ENCODE measurements around the gene MRPL17.

MRPL17 gene

GRCh38 chr11:6687876-6688275 lies 4.7 kb upstream of the MRPL17 start:
- intact Hi-C loops (cut with DNase I): loop anchor here (10.0 kb wide), 1 partner anchor 303 kb away; no protein-coding TSS in a partner anchor
- no peak for DNase-seq

DNA sequence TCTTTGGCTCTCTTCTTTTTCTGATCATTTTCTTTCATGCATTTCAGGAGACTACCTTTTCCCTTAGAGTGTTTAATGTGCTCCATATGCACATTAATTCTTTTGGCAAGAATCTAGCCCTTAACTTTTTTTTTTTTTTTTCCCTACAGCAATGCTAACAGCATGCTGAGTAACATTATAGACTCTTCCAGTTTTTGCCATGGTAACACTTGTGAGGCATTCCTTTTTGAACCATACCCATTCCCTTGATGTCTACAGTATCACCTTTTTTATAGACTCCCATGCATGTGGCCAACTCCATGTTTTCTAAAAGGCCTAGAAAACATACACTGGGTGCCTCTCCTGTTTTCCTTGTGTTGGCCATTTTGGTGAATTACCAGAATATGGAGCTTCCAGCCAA lies 2.9 kb upstream of the MRPL17 start:
- intact Hi-C loops (cut with DNase I): loop anchor here (10.0 kb wide), 1 partner anchor 301 kb away; no protein-coding TSS in a partner anchor
- DNase-seq: no peak

- intact Hi-C loops (cut with DNase I): loop anchor here (10.0 kb wide), 1 partner anchor 299 kb away; no protein-coding TSS in a partner anchor
- peak in 4 of 42 donors; percentile 5 to 43 (median 18) for DNase-seq
These were observed 928 bp upstream of the MRPL17 start for GRCh38 chr11:6684068-6684467.

GRCh38 chr11:6682591-6682935 lies 577 bp downstream of the MRPL17 start:
- peak in 9 of 42 donors; percentile 7 to 37 (median 20) for DNase-seq
- intact Hi-C loops (cut with DNase I): loop anchor here (2.0 to 10.0 kb wide), 4 partner anchors 72 to 298 kb away; partner anchors contain the start of genes ILK and RRP8

- intact Hi-C loops (cut with DNase I): loop anchor here (2.0 to 10.0 kb wide), 4 partner anchors 71 to 297 kb away; partner anchors contain the start of genes ILK and RRP8
- DNase-seq: peak in 5 of 42 donors; percentile 14 to 48 (median 21)
These were observed 1.2 kb downstream of the MRPL17 start for GRCh38 chr11:6681949-6682348.

DNA sequence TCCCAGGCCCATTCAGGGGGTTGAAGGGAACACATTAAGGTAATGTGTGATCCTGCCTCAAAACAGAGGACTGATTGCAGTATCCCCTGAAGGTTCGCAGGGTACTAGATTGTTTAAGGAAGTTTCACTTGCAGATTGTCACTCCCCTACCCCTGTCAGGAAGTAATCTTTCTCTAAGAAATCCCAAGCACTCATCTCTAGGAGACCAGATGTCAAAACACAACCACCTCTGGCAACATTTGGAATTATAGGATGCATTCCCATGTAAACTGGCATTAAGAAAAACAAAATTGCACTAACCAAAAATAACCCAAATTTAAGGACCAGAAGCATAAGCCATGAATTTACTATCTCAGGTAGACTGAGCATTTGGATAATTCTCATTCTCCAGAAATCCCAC lies 1.6 kb downstream of the MRPL17 start:
- DNase-seq: no peak
- intact Hi-C loops (cut with DNase I): loop anchor here (10.0 kb wide), 1 partner anchor 297 kb away; no protein-coding TSS in a partner anchor

- intact Hi-C loops (cut with DNase I): no loop called here
- no peak for DNase-seq
These were observed 6.1 kb downstream of the MRPL17 start for GRCh38 chr11:6677018-6677417.

GRCh38 chr11:6674862-6675261 lies 8.3 kb downstream of the MRPL17 start:
- DNase-seq: no peak
- intact Hi-C loops (cut with DNase I): no loop called here

GRCh38 chr11:6674219-6674597 lies 8.9 kb downstream of the MRPL17 start:
- no peak for DNase-seq
- intact Hi-C loops (cut with DNase I): no loop called here

GRCh38 chr11:6673523-6674218 lies 9.5 kb downstream of the MRPL17 start:
- intact Hi-C loops (cut with DNase I): no loop called here

DNA sequence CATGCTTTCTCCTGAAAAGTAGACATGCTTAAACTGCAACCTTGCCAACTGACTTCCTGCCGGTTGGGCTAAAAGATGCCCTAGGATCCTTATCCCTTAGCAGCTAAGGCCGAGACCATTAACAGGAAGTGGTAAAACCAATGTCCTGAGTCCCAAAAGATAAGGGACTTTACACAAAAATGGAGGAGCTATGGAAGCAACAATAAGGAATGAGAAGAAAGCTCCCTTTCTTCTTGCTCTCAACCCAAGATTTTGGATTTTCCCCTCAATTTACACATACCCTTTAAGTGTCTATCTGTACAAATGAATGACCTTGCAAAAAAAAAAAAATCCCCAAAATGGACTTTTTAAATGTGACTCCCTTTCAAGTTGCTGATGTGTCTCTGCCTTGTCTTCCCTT lies 11.1 kb downstream of the MRPL17 start:
- intact Hi-C loops (cut with DNase I): no loop called here
- no peak for DNase-seq

More at GRCh38 chr11:6673523-6674218, 9.5 kb downstream of the MRPL17 start:
- DNase-seq: peak in 2 of 42 donors; percentile 27 to 46

- intact Hi-C loops (cut with DNase I): no loop called here
- DNase-seq: no peak
These were observed 12.8 kb downstream of the MRPL17 start for GRCh38 chr11:6670202-6670830.

DNA sequence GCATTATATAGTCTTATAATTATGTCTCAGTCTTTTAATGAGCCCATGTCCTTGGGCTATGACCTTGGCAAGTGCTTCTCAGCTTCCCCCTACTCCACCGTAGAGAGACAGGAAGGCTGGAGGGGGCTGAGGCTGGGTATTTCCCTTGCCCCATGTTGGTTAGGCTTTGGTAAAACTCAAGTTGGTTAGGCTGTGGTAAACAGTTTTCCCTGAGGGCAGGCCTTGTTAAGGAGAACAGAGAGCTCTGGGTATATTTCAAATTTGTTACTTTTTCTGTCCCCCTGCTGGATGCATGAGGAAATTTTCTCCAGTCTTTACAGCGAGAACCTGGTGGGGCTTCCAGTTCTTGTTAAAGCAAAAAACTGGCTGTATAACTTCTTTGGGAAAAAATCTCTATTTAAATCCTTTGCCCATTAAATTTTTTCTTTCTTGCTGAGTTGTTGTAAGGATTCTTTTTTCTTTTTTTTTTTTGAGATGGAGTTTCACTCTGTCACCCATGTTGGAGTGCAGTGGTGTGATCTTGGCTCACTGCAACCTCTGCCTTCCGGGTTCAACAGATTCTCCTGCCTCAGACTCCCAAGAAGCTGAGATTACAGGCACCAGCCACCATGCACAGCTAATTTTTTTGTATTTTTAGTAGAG lies 15.3 kb downstream of the MRPL17 start:
- peak in 1 of 42 donors; percentile 20 for DNase-seq

GRCh38 chr11:6666302-6667183 lies 16.6 kb downstream of the MRPL17 start:
- DNase-seq: no peak
- intact Hi-C loops (cut with DNase I): no loop called here

More for the DNA sequence above, 15.3 kb downstream of the MRPL17 start:
- intact Hi-C loops (cut with DNase I): no loop called here

DNA sequence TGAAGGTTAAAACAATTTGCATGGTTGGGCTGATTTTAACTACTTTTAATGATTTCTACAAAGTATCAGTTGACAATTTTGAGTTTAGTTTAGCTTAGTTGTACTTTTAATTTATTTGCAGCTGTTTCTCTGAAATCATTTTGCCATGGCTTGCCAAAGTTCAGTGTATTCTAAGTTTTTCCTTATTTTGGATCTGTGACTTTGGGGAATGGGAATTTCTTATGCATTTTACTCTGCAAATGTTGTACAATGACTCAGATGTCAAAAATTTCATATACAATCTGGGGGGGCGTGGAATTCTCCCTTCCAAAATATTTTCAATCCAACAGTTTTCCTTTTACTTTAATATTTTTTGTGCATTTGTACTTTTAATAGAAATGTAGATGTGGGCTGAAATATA lies 18.6 kb downstream of the MRPL17 start:
- intact Hi-C loops (cut with DNase I): no loop called here
- no peak for DNase-seq

DNA sequence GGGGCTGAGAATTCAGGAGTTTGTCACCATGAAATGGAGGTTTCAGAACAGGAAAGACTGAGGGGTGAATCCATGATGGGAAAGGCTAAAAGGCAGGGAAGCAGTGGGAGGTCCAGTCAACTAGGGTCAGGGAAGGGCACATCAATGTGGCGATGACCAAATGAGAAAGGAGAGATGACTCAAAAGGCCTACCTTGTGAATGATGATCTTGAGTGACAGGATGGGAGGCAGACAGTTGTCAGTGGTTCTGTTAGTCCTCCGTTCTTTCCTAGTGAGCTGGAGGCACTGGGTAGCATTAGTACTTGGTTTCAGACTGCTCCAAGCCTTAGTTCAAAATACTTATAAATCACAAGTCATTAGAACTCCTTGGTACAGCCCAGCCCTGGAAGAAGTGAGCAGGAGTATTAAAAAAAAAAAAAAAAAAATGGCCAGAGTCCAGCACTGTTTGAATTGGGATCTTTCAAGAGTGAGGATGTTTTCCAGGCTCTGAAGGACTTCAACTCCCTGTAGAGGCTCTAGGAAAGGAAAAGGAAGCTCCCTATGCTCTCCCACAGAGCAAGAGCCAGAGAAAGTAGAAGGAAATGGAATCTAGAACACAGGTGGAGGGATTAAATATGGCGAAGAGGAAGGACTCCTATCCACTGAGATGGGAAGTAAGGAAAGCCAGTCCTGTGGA lies 19.2 kb downstream of the MRPL17 start:
- DNase-seq: no peak
- intact Hi-C loops (cut with DNase I): no loop called here

DNA sequence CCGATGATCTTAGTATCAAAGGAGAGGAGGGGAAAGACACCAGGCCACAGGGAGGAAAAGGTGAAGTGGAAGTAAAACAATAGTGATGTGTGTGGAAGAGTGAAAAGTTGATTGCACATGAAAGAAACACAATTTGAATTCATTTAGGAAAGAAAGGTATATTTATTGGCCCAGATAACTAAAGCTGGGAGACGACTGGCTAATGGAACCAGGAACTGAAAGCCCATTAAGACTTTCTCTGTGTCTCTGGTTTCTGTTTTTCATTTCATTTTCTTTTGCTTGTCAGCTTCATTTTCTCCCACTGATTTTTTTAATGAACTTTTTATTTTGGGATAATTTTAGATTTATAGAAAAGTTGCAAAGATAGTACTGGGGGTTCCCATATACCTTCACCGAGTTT lies 22.4 kb downstream of the MRPL17 start:
- intact Hi-C loops (cut with DNase I): no loop called here
- no peak for DNase-seq

DNA sequence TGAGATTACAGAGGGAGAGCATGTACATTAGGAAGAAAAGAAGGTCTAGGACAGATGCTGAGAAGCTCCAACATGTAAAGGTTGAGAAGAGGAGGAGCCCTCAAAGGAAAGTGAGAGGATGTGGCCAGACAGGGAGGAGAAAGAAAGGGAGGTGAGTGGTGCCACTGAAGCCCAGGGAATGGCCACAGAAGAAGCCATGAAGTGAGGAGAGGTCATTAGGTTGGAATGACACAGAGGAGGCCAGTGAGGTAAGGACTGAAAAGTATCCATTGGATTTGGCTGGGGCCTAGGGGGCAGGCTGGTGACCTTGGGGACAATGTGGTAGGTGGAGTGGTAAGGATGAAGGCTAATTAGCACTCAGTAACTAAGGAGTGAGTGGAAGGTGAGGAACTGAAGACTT lies 24.5 kb downstream of the MRPL17 start:
- DNase-seq: no peak
- intact Hi-C loops (cut with DNase I): no loop called here

DNA sequence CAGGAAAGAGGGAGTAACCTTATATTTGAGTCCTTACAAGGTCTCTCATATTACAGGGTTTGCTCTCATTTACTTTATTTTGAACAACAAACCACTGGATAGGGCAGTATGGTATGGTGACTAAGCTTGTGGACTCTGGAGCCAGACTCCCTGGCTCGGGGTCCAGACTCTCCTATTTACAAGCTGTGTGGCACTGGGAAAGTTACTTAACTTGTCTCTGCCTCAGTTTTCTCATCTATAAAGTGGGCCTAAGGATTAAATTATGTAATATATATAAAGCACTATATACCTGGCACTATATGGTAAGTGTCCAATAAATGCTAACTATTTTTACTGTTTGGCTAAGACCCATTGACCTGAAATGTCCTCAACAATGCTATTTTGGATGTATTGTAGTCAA lies 25.8 kb downstream of the MRPL17 start:
- DNase-seq: no peak
- intact Hi-C loops (cut with DNase I): no loop called here
